Measurements from ENCODE around the gene SH2D7.
A peak's percentile ranks its signal among the peaks of the same experiment; 100 is the strongest.

The SH2D7 gene

DNA sequence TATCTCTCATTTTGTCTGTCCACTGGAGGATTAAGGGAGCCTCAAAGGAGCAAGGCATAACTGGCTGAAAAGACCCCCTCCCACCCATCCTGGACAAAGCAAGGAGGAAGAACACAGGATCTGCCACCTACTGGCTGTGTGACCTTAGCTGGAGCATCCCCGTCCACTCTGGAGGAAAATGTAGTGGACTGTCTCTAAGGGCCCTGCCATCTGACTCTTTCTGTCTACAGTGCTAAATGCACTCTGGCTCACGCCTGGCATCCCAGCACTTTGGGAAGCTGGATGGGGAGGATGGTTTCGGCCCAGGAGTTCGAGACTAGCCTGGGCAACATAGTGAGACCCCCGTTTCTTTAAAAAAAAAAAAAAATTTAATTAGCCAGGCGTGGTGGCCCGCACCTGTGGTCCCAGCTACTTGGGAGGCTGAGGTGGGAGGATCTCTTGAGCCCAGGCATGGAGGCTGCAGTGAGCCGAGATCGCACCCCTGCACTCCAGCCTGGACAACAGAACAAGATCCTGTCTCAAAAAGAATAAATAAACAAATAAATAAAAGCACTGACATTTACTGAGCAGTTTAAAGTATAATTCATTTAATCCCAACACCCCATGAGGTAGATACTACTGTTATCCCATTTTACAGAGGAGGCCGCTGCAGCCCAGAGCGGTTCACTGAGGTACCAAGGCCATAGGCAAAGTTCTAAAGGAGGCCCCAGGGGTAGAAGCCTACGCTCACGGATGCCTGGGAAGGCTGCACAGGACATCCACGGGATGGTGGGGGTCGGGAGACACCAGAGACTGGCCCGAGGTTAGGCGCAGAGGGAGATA is 15.9 kb upstream of the SH2D7 start:
- no peak for DNase-seq (ENCODE audit: low spot score)
- TF ChIP-seq, protein P1, sequence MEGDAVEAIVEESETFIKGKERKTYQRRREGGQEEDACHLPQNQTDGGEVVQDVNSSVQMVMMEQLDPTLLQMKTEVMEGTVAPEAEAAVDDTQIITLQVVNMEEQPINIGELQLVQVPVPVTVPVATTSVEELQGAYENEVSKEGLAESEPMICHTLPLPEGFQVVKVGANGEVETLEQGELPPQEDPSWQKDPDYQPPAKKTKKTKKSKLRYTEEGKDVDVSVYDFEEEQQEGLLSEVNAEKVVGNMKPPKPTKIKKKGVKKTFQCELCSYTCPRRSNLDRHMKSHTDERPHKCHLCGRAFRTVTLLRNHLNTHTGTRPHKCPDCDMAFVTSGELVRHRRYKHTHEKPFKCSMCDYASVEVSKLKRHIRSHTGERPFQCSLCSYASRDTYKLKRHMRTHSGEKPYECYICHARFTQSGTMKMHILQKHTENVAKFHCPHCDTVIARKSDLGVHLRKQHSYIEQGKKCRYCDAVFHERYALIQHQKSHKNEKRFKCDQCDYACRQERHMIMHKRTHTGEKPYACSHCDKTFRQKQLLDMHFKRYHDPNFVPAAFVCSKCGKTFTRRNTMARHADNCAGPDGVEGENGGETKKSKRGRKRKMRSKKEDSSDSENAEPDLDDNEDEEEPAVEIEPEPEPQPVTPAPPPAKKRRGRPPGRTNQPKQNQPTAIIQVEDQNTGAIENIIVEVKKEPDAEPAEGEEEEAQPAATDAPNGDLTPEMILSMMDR (IDR thresholded peaks at IDR 0.05; ENCODE audit: extremely low read depth, insufficient read depth, missing control alignments) = no peak
- in situ Hi-C loops (cut with MboI; ENCODE audit: low pct_unique_long_range_greater_than_20kb, low sequenced_read_pairs, unreplicated experiment) = no loop called here

DNA sequence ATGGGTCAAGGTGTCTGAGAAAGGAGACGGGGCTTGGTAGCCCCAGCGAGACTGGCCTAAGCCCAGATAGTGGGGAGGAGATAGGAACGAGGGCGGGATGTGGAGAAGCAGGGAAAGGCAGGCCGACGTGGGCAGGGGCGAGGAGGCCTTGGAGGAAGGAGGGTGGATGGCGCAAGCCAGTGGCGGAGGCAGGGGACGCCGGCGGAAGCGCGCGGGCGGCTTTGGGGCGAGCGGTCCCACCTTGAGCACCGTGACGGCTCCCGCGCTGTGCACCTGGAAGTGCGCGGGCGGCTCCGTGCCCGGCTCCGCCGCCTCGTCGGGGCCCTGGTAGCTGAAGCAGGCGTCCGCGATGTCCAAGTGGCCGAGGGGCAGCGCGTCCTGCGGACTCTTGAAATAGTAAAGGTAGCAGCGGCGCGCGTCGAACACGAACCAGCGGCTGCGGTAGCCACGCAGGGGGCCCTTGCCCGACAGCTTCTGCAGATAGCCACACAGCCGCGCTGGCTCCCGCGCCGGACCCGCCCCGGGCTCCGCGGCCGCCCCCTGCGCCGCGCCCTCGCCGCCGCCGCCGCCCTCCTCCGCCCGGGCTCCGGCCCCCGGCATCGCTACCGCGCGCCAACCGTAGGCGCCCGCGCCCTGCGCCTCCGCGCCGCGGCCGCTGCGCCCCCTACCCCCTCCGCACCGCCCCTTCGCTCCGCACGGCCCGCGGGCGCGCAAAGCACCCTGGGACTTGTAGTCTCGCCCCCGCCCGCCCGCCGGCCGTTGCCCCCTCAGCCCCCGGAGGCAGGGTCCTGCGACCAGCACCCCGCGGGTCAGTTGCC is 15.1 kb upstream of the SH2D7 start, which contains the start of gene TBC1D2B:
TBC1D2B (minus strand) TSS at position 659 of the 818 bp plus-strand sequence; CDS start at position 600, 59 bp downstream.
- in situ Hi-C loops (cut with MboI; ENCODE audit: low pct_unique_long_range_greater_than_20kb, low sequenced_read_pairs, unreplicated experiment) = no loop called here
- TF ChIP-seq, protein P1 (IDR thresholded peaks at IDR 0.05; ENCODE audit: extremely low read depth, insufficient read depth, missing control alignments) = no peak
- DNase-seq (ENCODE audit: low spot score) = peak; percentile 84

DNA sequence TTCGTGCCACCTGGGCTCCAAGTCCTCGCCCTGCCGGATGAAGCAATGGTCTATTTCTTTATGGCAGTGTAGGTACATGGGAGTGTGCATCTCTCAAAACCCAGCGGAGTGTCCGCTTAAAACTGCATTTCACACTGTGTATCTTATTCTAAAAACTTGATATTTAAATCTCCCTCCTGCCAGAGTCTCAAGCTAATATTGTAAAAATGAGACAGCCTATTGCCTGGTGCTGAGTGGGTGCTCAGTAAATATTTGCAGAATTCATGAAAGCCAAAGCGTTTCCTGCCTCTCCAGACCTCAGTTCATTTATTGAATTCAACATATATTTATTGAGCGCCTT is 14.5 kb upstream of the SH2D7 start:
- TF ChIP-seq, protein P1 (IDR thresholded peaks at IDR 0.05; ENCODE audit: extremely low read depth, insufficient read depth, missing control alignments) = no peak
- DNase-seq (ENCODE audit: low spot score) = no peak
- in situ Hi-C loops (cut with MboI; ENCODE audit: low pct_unique_long_range_greater_than_20kb, low sequenced_read_pairs, unreplicated experiment) = no loop called here

DNA sequence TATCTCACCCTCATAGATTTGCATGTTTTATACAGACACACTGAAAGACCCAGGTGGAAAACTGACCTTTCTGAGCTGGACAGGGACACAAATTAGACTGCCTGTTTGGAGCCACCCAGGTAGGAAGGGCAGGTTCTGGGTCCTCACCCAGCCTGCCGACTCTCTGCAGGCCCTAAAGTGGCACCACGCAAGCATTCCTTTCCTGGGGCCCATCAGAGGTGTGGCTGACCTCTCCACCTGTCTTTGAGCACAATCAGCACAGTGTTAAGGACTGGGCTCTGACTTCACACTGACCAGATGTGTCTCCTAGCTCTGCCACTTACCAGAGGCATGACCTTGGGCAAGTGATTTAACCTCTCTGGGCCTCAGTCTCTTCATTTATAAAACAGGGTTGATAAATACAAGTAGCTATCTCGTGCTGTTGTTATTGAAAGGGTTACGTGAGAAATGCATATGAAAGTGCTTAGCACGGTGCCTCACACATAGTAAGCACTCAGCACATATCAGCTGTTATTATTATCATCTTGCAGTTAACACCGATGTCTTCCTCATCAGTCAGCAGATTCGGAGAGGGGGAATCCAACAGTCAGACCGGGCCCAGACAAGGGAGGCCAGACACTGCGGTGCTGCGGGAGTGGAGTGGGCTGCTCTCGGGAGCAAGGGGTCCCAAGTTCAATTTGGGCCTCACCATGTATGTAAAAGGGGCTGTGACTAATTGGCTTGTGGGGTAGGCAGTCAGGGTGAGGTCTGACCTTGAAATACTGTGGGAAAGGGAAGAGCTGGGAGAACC is 12.9 kb upstream of the SH2D7 start:
- in situ Hi-C loops (cut with MboI; ENCODE audit: low pct_unique_long_range_greater_than_20kb, low sequenced_read_pairs, unreplicated experiment) = no loop called here
- TF ChIP-seq, protein P1 (IDR thresholded peaks at IDR 0.05; ENCODE audit: extremely low read depth, insufficient read depth, missing control alignments) = no peak
- DNase-seq (ENCODE audit: low spot score) = no peak

DNA sequence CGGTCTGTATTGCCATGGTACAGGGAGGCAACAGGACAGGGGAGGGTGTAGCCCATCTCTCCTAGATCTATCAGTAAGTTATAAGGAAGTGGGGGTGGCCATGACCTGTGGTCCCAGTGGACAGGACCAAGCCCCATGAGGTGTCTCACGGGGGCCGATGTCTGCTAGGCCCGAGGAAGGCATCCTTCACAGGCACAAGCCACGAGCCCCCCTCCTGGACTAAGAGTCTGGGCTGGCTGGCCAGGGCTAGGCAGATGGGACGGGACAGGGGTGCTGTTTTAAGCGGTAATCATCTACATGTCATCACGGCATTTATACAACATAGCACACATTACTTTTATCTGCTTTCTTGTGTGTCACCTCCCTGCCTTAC is 12.3 kb upstream of the SH2D7 start:
- TF ChIP-seq, protein P1 (IDR thresholded peaks at IDR 0.05; ENCODE audit: extremely low read depth, insufficient read depth, missing control alignments) = no peak
- in situ Hi-C loops (cut with MboI; ENCODE audit: low pct_unique_long_range_greater_than_20kb, low sequenced_read_pairs, unreplicated experiment) = no loop called here
- DNase-seq (ENCODE audit: low spot score) = no peak

DNA sequence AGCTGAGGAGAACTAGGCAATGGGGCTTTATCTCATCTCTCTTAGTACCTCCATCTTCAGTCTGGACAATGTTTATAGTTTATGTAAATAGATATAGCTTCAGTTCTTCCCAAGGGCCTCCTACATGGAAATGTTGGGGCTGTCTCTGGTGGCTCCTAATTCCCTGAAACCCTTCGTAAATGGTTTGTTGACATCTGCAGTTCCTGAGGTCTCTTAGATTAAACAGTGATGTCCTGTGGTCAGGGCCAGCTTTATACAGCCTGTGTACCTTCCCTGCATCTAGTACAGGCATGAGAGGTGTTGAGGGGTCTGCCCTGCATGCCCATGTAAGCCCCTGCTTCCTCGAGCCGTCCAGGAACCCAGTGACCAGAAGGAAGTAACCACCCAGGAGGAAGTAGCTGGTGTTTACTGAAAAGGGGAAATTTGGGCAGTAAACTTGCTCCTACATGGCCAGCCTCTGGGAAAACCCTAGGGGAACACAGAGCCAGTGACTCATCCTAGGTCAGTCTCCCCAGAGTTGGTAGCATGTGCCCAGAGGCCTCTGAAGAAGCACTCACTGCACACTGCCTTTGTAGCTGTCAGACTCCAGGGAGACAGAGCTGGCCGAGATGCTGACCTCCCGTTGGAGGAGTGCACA is 10.1 kb upstream of the SH2D7 start:
- no peak for DNase-seq (ENCODE audit: low spot score)
- in situ Hi-C loops (cut with MboI; ENCODE audit: low pct_unique_long_range_greater_than_20kb, low sequenced_read_pairs, unreplicated experiment) = no loop called here
- TF ChIP-seq, protein P1 (IDR thresholded peaks at IDR 0.05; ENCODE audit: extremely low read depth, insufficient read depth, missing control alignments) = no peak
